Heart right ventricle (tissue), 16 donors: ENCODE results near the gene C6orf15. TPM values are rescaled to one million over a fixed set of nuclear protein-coding genes. Genes with fewer than 3 reads are reported as not detected.

Experiments
- ATAC-seq, 8 donors: fragments of 200-7000 bp; cut with Tn5 transposase; one replicate each; pipeline ENCODE4 v1.9.1; 2020; ENCODE audit warnings: mild to moderate bottlenecking in 8 of 8, moderate library complexity in 8 of 8, moderate number of reproducible peaks in 1 of 8
- DNase-seq, 2 donors: peaks; one replicate each; pipeline ENCODE4 v3.0.0-alpha.2; 2020
- H3K27ac ChIP-seq, 10 donors: fragments of 200-600 bp; sonication (generic) in 2 of 10; one replicate each; pipeline versions ENCODE4 v1.5.0 to v1.8.0; 2020 to 2022; ENCODE audit warnings: mild to moderate bottlenecking in 3 of 10
- H3K27me3 ChIP-seq, 7 donors: fragments of 200-600 bp; one replicate each; pipeline ENCODE4 v1.8.0; 2021 to 2022; ENCODE audit warnings: mild to moderate bottlenecking in 2 of 7
- H3K36me3 ChIP-seq, 9 donors: fragments of 200-600 bp; sonication (generic) in 1 of 9; one replicate each; pipeline versions ENCODE4 v1.5.0 to v1.8.0; 2020 to 2022; ENCODE audit warnings: mild to moderate bottlenecking in 2 of 9
- H3K4me1 ChIP-seq, 9 donors: fragments of 200-600 bp; sonication (generic) in 1 of 9; one replicate each; pipeline versions ENCODE4 v1.5.0 to v1.8.0; 2020 to 2022; ENCODE audit warnings: mild to moderate bottlenecking in 4 of 9
- H3K4me3 ChIP-seq, 10 donors: fragments of 200-600 bp; sonication (generic) in 2 of 10; one replicate each; pipeline versions ENCODE4 v1.5.0 to v1.8.0; 2020 to 2022; ENCODE audit warnings: mild to moderate bottlenecking in 7 of 10, moderate library complexity in 2 of 10
- H3K9me3 ChIP-seq, 11 donors: fragments of 200-600 bp in 10 of 11; sonication (generic) in 2 of 11; one replicate each; pipeline versions ENCODE4 v1.5.0 to v1.8.0; 2013 to 2022; ENCODE audit warnings: mild to moderate bottlenecking in 2 of 11, control low read depth in 1 of 11, moderate library complexity in 1 of 11
- WGBS, 2 donors: extraction: QIAGEN DNeasy Blood & Tissue Kit; methylation state at CpG; one replicate each; pipeline ENCODE4 v1.1.7; 2013; ENCODE audit warnings: inconsistent platforms in 1 of 2; 5-methylcytosine and 5-hydroxymethylcytosine counted together
- intact Hi-C, 10 donors: fragments of 100-400 bp; cut with DNase I; formaldehyde crosslinking; loops; one replicate each; pipeline versions ENCODE4 v1.11.1 to v1.14.2; 2022
- polyA plus RNA-seq, 2 donors: library from polyadenylated mRNA; stranded (reverse); fragments of 200-250 nt; gene quantifications; one replicate each; pipeline ENCODE4 v1.2.3, GENCODE V29; 2013
- total RNA-seq, 10 donors: library from RNA; stranded (reverse); fragmentation: NEBNext Ultra II Directional in 3 of 10; extraction: Animal tissue kit (Norgen Biotek cat#: 25700) in 3 of 10; gene quantifications; one replicate each; pipeline versions ENCODE4 v1.2.1 to v1.2.4, GENCODE V29; 2021 to 2023
- TF ChIP-seq, protein P1 (sequence below), 9 donors: fragments of 200-600 bp; sonication (generic) in 2 of 9; IDR thresholded peaks; one replicate each; pipeline versions ENCODE4 v1.5.0 to v1.8.0; 2021 to 2022; ENCODE audit warnings: antibody characterized with exemption in 9 of 9, mild to moderate bottlenecking in 5 of 9, moderate library complexity in 1 of 9
- donor health status: Arrhythmogenic right ventricular cardiomyopathy.
- donor health status: ischemic (EF 13 %, LVEDD 7.1; RV severe dilation, severe dysfunction).
- donor health status: healthy with polysubstance abuse.
- donor health status: DM: no; HTN: yes; CAD: no.
- donor health status: DM: no; HTN: no; CAD: no.
- donor health status: ischemic (EF 25% LVEDD 6.9; RV normal size, moderate dysfunction).
- donor health status: ischemic (EF 25% LVEDD 5.7; RV mildly dilated, moderate dysfunction).
- donor health status: healthy.
- donor health status: DM: yes; HTN: yes; CAD: no.
- donor health status: Ischemic cardiomyopathy.
- donor health status: ischemic (EF 35%, LVEDD 5.7; RV mildly dilated, moderate dysfunction).
- donor health status: nonischemic (EF 11% LVEDD 7.7; RV severe dilation, severe dysfunction).
- donor health status: DM: yes; HTN: yes; CAD: no.
- donor health status: PGD.
- donor health status: ischemic (EF 29% LVEDD 5.4; RV normal size, mild dysfunction).
- donor health status: nonischemic (EF 23%, LVEDD 6.1; RV moderate dilation, normal function).

The C6orf15 gene
- total and polyA plus RNA-seq, 12 donors: not detected

DNA sequence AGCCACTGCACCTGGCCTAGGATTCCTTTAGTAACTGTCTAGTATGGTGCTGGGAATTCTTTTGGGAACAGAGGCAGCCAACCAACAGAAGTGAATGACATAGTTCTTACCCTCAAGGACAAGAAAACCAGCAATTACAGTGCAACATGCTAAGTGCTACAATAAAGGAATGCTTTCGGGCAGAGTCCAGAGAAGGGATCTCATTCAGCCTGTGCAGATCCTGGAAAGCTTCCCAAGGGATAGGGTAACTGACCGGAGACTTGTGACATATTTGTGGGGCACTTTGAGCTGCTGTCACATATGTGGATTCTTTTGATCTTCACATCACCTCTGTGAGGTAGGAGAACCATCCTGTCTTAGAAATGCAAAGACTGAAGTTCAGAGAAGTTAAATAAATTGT is 46.8 kb downstream of the C6orf15 start:
- intact Hi-C loops: loop anchor here in 1 of 10 donors (5.0 kb wide), 1 partner anchor 238 kb away; no protein-coding TSS in a partner anchor
- peak in 1 of 8 donors; percentile 33 for ATAC-seq
- no peak for DNase-seq

DNA sequence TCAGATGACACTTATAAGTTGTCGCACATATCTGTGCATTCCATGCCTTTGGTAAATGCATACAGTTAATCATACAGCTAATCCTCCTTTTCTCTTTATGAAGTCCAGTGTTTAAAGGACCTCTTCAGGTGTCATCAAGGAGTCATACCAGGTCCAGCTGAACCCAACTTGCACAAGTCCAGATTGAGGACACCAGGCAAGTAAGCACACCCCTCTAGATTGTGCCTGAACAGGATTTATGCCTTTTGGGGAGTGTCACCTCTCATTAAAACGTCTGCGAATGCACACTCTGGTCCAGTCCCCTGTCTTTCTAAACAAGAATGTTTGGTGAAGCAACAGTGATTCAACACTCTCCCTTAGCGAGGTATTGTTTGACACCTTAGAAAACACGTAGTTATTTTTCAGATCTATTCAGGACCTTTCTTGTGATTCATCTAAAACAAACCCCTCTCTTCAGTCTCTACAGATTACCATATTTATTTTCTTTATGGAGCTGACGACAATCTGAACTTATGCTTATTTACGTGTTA is 48.4 kb downstream of the C6orf15 start:
- ATAC-seq (no peak), DNase-seq (no peak)
- Histone ChIP-seq H3K27ac (no peak overlapping the region), H3K9me3 (no peaks in the 10 kb centered on the region), H3K4me3 (no peak overlapping the region), H3K36me3 (no peaks in the 10 kb centered on the region), H3K4me1 (no peaks in the 10 kb centered on the region), H3K27me3 (peaks cover 0 to 6% (median 0%) of the 10 kb centered on the region in 7 donors)
- intact Hi-C loops: loop anchor here in 2 of 10 donors (5.0 kb wide), 2 partner anchors 132 to 142 kb away; partner anchors contain the start of gene SFTA2 (in 1 of the 2)
- TF ChIP-seq, protein P1, sequence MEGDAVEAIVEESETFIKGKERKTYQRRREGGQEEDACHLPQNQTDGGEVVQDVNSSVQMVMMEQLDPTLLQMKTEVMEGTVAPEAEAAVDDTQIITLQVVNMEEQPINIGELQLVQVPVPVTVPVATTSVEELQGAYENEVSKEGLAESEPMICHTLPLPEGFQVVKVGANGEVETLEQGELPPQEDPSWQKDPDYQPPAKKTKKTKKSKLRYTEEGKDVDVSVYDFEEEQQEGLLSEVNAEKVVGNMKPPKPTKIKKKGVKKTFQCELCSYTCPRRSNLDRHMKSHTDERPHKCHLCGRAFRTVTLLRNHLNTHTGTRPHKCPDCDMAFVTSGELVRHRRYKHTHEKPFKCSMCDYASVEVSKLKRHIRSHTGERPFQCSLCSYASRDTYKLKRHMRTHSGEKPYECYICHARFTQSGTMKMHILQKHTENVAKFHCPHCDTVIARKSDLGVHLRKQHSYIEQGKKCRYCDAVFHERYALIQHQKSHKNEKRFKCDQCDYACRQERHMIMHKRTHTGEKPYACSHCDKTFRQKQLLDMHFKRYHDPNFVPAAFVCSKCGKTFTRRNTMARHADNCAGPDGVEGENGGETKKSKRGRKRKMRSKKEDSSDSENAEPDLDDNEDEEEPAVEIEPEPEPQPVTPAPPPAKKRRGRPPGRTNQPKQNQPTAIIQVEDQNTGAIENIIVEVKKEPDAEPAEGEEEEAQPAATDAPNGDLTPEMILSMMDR (IDR thresholded peaks at IDR 0.05): no peak
- 82 to 89% methylated on average over 7 of the region's 7 CpGs for WGBS, 2 donors

More for the DNA sequence above, 46.8 kb downstream of the C6orf15 start:
- Histone ChIP-seq H3K4me1 (no peaks in the 10 kb centered on the region), H3K4me3 (no peak overlapping the region), H3K27me3 (peaks cover 0 to 6% (median 0%) of the 10 kb centered on the region in 7 donors), H3K9me3 (no peaks in the 10 kb centered on the region), H3K27ac (no peak overlapping the region), H3K36me3 (no peaks in the 10 kb centered on the region)
- TF ChIP-seq, protein P1 (IDR thresholded peaks at IDR 0.05): no peak
- WGBS, 2 donors: 44 to 83% methylated on average over 2 of the region's 2 CpGs

Other genes starting within 250 kb of the C6orf15 start
- 10 to 100 TPM; 15.5 to 49.2 (median 26.9) TPM for gene DDR1, start 228.1 kb downstream of the C6orf15 start, total RNA-seq
- 10 to 100 TPM in 1 of 2 donors, 1 to 10 TPM in 1; 7.3 to 12.1 TPM for gene DDR1, start 228.1 kb downstream of the C6orf15 start, polyA plus RNA-seq
- 10 to 100 TPM in 8 of 10 donors, 1 to 10 TPM in 2; 8.3 to 25.1 (median 12.5) TPM for gene GTF2H4, start 204.4 kb downstream of the C6orf15 start, total RNA-seq
- 10 to 100 TPM; 15.9 to 27.0 TPM for gene GTF2H4, start 204.4 kb downstream of the C6orf15 start, polyA plus RNA-seq
- gene VARS2, start 198.3 kb downstream of the C6orf15 start, total RNA-seq: 10 to 100 TPM; 13.4 to 28.4 (median 22.5) TPM
- gene VARS2, start 198.3 kb downstream of the C6orf15 start, polyA plus RNA-seq: 10 to 100 TPM in 1 of 2 donors, 1 to 10 TPM in 1; 9.3 to 26.0 TPM
- not detected for gene SFTA2, start 180.4 kb downstream of the C6orf15 start, total RNA-seq
- not detected for gene SFTA2, start 180.4 kb downstream of the C6orf15 start, polyA plus RNA-seq
- under 1 TPM in 1 of 10 donors, not detected in 9; 0.08 TPM for gene MUCL3, start 171.6 kb downstream of the C6orf15 start, total RNA-seq
- not detected for gene MUCL3, start 171.6 kb downstream of the C6orf15 start, polyA plus RNA-seq
- not detected for gene MUC21, start 128.9 kb downstream of the C6orf15 start, total RNA-seq
- under 1 TPM in 1 of 2 donors, not detected in 1; 0.09 TPM for gene MUC21, start 128.9 kb downstream of the C6orf15 start, polyA plus RNA-seq
- under 1 TPM; 0.07 to 0.64 (median 0.24) TPM for gene MUC22, start 102.1 kb downstream of the C6orf15 start, total RNA-seq
- under 1 TPM; under 0.01 to 0.29 TPM for gene MUC22, start 102.1 kb downstream of the C6orf15 start, polyA plus RNA-seq
- gene PSORS1C1, start 2.2 kb upstream of the C6orf15 start, total RNA-seq: 1 to 10 TPM in 9 of 10 donors, under 1 TPM in 1; 1.00 to 6.2 (median 3.0) TPM
- gene PSORS1C1, start 2.2 kb upstream of the C6orf15 start, polyA plus RNA-seq: 1 to 10 TPM in 1 of 2 donors, under 1 TPM in 1; 0.13 to 5.0 TPM
- gene CDSN, start 7.9 kb upstream of the C6orf15 start, total RNA-seq: under 1 TPM in 1 of 10 donors, not detected in 9; 0.11 TPM
- under 1 TPM; 0.01 to 0.15 TPM for gene CDSN, start 7.9 kb upstream of the C6orf15 start, polyA plus RNA-seq
- gene PSORS1C2, start 26.5 kb upstream of the C6orf15 start, total RNA-seq: not detected
- gene PSORS1C2, start 26.5 kb upstream of the C6orf15 start, polyA plus RNA-seq: not detected
- 10 to 100 TPM in 7 of 10 donors, 1 to 10 TPM in 3; 8.0 to 15.9 (median 12.5) TPM for gene CCHCR1, start 45.2 kb upstream of the C6orf15 start, total RNA-seq
- gene CCHCR1, start 45.2 kb upstream of the C6orf15 start, polyA plus RNA-seq: 10 to 100 TPM in 1 of 2 donors, 1 to 10 TPM in 1; 9.0 to 11.0 TPM
- gene TCF19, start 46.0 kb upstream of the C6orf15 start, total RNA-seq: 1 to 10 TPM; 1.6 to 7.3 (median 2.4) TPM
- 1 to 10 TPM; 2.7 to 2.9 TPM for gene TCF19, start 46.0 kb upstream of the C6orf15 start, polyA plus RNA-seq
- gene POU5F1, start 58.1 kb upstream of the C6orf15 start, total RNA-seq: 1 to 10 TPM in 1 of 10 donors, under 1 TPM in 8, not detected in 1; 0.29 to 1.0 (median 0.34) TPM
- 1 to 10 TPM; 1.3 to 2.0 TPM for gene POU5F1, start 58.1 kb upstream of the C6orf15 start, polyA plus RNA-seq
- gene HLA-C, start 159.5 kb upstream of the C6orf15 start, total RNA-seq: 1,000 to 10,000 TPM in 1 of 10 donors, 100 to 1,000 TPM in 9; 121 to 1,262 (median 232) TPM
- gene HLA-C, start 159.5 kb upstream of the C6orf15 start, polyA plus RNA-seq: 100 to 1,000 TPM; 193 to 266 TPM
- gene HLA-B, start 244.6 kb upstream of the C6orf15 start, total RNA-seq: 1,000 to 10,000 TPM in 1 of 10 donors, 100 to 1,000 TPM in 9; 252 to 2,676 (median 383) TPM
- 100 to 1,000 TPM; 516 to 656 TPM for gene HLA-B, start 244.6 kb upstream of the C6orf15 start, polyA plus RNA-seq